ENCODE results near the gene ZNF385B.

The ZNF385B gene

DNA sequence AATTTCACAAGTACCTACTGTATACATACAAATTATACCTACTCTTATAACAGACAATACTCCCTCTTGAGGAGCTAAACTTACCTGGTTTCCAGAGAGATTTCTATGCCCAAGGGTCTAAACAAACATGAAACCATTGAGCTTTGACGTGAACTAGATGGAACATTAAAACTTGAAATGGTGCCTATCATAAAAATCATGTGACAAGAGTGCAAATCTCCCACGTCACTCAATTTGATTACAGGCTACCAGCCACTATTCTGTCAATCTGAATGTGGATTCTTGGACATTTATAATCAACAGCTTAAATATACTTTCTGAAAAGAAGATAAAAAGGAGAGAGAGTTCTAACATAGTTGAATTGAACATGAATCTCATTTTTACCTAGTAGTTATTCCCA lies 299.7 kb downstream of the ZNF385B start:
- Mint-ChIP-seq H3K9me3 (no peaks in the 10 kb centered on the region), H3K27me3 (peaks cover 6% of the 10 kb centered on the region), H3K36me3 (no peaks in the 10 kb centered on the region), H3K4me3 (no peak overlapping the region), H3K27ac (no peak overlapping the region), H3K4me1 (no peaks in the 10 kb centered on the region)
- no peak for DNase-seq (ENCODE audit: low spot score in 2 of 2)
- no peak for ATAC-seq (ENCODE audit: low read depth)

DNA sequence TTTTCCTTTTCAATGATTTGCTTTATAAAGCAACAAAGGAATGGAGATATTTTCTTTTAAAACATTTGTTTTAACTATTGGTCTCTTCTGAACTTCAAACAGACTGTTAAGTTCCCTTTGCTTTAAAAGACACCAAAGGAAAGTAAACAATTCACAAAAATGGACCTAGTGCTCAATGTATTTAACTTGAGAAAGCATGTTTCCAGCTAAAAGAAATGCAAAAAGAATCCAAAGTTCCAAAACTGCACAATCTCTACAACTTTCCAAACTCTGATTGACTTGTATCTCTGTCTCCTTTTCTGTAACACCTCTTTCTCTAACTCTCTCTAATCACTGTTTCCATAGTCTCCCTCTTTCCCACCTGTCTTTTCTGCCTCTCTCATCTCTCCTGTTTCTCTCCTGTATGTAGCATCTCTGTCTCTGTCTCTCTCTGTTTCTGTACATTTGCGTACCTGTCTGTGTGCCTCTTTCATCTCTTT lies 301.1 kb downstream of the ZNF385B start:
- DNase-seq (ENCODE audit: low spot score in 2 of 2) (no peak), ATAC-seq (ENCODE audit: low read depth) (no peak)
- no peaks in the 10 kb centered on the region for H3K36me3 Mint-ChIP-seq
- H3K4me3 Mint-ChIP-seq: no peak overlapping the region
- H3K27me3 Mint-ChIP-seq: peaks cover 6% of the 10 kb centered on the region
- H3K4me1 Mint-ChIP-seq: no peaks in the 10 kb centered on the region
- H3K27ac Mint-ChIP-seq: no peak overlapping the region
- H3K9me3 Mint-ChIP-seq: no peaks in the 10 kb centered on the region

DNA sequence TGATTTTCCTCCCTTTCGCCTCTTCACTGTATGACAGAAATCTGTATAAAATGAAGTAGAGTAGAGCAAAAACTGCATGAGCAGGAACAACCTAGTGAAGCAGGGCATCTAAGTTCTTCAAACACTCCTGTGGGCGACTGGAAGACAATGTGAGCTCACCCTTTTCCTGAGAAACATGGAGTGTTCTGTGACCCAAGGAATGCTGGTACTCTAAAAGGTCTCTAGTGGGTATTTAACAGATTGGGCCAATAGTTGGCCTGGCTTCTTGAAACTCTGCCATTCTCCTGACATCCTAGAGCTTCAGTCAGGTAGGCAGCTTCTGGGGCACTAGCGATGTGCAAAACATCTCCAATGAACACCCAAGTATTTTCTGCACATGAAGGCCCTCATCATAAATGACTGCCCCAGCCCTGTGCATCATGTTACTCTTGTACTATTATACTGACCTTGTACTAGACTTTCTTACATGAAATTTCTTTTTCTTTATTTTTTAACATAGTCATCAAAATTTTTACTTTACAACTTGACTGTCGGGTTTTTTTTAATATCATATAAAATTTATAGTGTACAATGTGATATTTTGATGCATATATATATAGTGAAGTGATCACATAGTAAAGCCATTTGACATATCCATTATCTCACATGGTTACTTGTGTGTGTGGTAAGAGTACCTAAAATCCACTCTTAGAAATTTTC lies 302.2 kb downstream of the ZNF385B start:
- Mint-ChIP-seq H3K9me3 (peaks cover 2% of the 10 kb centered on the region), H3K4me1 (no peaks in the 10 kb centered on the region), H3K27me3 (peaks cover 4% of the 10 kb centered on the region), H3K36me3 (no peaks in the 10 kb centered on the region), H3K4me3 (no peak overlapping the region), H3K27ac (no peak overlapping the region)
- ATAC-seq (ENCODE audit: low read depth): no peak
- DNase-seq (ENCODE audit: low spot score in 2 of 2): no peak

DNA sequence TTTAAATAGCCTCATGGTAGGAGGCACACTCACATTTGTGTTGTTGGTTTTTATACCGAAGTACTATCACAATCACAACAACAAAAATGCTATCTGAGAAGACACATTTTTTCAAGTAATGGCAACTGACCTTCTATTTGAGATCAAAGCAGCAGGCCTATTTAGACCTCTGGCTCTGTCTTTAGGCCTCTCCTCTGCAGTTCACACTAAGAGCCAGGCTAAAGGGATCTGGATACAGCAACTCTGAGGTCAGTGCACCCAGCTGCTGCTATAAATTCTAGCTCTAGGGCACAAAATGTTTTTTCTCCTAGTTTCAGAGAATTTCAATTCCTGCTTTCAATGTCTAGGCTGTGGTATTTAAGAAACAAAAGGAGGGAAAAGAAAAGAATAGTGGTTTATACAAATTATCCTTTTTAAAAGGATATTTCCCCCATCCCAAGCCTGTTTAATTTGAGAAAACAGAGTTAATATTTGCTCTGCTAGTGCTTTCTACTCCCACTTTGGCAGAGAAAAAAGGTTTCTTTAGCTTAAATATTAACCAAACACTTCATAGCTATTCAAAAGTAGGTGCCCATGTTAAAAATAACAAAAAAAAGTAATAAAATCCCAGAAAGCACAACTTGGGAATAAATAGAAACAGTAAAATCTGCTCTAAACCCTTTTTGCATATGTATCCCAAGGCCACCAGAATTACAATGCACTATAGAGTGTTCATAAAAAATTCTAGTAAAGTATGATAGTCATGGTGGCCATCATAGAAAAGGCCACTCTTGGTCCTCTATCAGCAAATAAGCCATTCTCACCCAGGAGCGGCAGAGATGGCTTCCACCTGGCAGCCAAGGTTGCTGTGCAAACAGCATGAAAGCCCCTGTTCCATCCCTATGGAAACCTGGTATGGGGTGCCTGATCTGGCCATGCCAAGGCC lies 303.1 kb downstream of the ZNF385B start:
- no peak for ATAC-seq (ENCODE audit: low read depth)
- DNase-seq (ENCODE audit: low spot score in 2 of 2): no peak
- no peak overlapping the region for H3K27ac Mint-ChIP-seq
- H3K9me3 Mint-ChIP-seq: peaks cover 4% of the 10 kb centered on the region
- peaks cover 4% of the 10 kb centered on the region for H3K27me3 Mint-ChIP-seq
- H3K36me3 Mint-ChIP-seq: no peaks in the 10 kb centered on the region
- no peaks in the 10 kb centered on the region for H3K4me1 Mint-ChIP-seq
- no peak overlapping the region for H3K4me3 Mint-ChIP-seq

DNA sequence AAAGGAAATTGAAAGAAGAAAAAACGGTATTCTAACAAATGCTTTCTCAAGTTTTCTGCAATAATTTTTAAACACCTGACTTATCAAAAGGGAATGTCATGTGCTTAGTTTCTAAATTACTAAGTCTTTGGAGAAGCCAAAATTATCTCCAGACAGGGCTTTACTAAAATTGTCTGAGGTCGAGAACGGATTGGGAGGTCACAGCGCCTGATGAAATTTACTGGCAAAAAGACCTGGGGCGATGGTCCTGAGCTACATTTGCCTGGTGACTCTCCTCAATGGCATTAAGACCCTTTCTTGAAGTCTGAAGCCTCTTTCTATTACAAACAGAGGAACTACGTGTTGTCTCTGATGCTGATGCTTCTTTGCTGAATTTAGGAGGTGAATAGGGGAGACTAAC lies 305.0 kb downstream of the ZNF385B start:
- no peak overlapping the region for H3K4me3 Mint-ChIP-seq
- DNase-seq (ENCODE audit: low spot score in 2 of 2) (no peak), ATAC-seq (ENCODE audit: low read depth) (no peak)
- H3K4me1 Mint-ChIP-seq: no peaks in the 10 kb centered on the region
- peaks cover 4% of the 10 kb centered on the region for H3K27me3 Mint-ChIP-seq
- H3K9me3 Mint-ChIP-seq: peaks cover 4% of the 10 kb centered on the region
- no peaks in the 10 kb centered on the region for H3K36me3 Mint-ChIP-seq
- H3K27ac Mint-ChIP-seq: no peak overlapping the region

DNA sequence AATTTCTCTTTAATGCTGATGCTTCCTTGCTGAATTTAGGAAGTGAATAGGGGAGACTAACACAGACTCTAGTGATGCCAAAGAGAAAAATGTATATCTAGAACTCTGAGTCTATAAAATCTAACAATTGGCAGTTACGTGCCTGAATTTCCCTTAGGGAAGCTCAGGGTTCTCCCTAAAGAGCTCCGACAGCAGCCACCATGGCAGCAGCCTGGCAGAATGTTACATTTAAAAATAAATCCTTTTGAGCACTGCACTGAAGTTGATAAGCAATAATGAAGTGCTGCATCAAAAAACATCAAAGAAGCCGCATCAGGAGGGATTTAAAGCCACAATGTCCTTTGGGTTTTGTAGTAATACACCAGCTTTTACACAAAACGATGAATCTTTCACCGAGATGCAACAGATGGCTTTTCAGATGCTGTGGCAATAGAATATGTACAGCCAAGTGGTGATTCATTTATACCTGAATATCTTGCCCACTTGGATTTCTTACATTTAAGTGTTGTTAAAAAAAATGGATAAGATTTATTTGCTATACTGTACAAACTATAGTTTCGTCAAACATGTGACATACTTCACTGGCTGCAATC lies 305.6 kb downstream of the ZNF385B start:
- Mint-ChIP-seq H3K9me3 (peaks cover 4% of the 10 kb centered on the region), H3K36me3 (no peaks in the 10 kb centered on the region), H3K4me1 (no peaks in the 10 kb centered on the region), H3K27me3 (peaks cover 4% of the 10 kb centered on the region), H3K4me3 (no peak overlapping the region), H3K27ac (no peak overlapping the region)
- DNase-seq (ENCODE audit: low spot score in 2 of 2): no peak
- no peak for ATAC-seq (ENCODE audit: low read depth)

DNA sequence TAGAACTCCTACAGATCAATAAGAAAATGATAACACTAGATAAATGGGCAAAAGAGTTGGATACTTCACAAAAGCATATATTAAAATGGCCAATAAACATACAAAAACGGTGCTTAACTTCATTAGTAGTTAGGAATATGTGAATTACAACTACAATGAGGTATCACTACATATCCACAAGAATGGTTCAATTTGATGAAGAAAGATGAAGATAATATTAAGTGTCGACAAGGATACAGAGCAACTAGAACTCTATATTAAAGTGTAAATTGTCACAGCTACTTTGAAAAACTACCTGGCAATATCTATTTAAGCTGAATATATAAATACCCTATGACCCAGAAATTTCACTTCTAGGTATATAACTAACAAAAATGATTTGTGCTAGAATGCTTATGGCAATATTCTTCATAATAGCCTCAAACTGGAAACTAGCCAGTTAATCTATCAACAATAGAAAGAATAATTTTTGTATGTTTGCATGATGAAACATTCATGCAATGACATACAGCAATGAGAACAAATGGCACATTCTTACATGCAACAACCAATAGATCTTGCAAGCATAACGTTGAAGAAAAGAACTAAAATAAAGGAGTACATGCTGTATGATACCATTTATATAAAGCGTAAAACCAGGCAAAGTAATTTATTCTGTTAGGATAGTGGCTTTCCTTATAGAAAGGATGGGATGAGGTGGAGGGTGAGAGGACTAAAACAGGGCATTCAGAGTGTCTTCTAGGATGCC lies 306.6 kb downstream of the ZNF385B start:
- ATAC-seq (ENCODE audit: low read depth): no peak
- DNase-seq (ENCODE audit: low spot score in 2 of 2): no peak
- H3K9me3 Mint-ChIP-seq: peaks cover 4% of the 10 kb centered on the region
- H3K36me3 Mint-ChIP-seq: no peaks in the 10 kb centered on the region
- no peak overlapping the region for H3K27ac Mint-ChIP-seq
- H3K4me3 Mint-ChIP-seq: no peak overlapping the region
- peaks cover 1% of the 10 kb centered on the region for H3K27me3 Mint-ChIP-seq
- no peaks in the 10 kb centered on the region for H3K4me1 Mint-ChIP-seq

DNA sequence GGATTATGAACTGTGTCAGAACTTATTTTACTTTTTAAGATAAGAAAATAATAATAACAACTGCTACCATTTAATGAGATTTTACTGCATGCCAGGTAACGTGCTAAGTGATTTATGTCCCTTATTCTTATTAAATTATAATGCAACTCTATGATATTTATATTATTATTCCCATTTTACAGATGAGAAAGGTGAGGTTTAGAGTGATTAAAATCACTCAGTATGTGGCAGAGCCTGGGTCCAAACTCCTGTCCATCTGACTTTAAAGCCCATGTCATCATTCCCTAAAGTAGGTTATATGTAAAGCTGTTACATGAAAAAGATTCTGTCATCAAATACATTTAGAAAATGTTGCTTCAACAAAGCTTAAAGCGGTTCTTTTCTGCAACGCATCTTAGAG lies 308.0 kb downstream of the ZNF385B start:
- no peak overlapping the region for H3K27ac Mint-ChIP-seq
- ATAC-seq (ENCODE audit: low read depth) (no peak), DNase-seq (ENCODE audit: low spot score in 2 of 2) (no peak)
- no peaks in the 10 kb centered on the region for H3K36me3 Mint-ChIP-seq
- H3K4me1 Mint-ChIP-seq: no peaks in the 10 kb centered on the region
- no peaks in the 10 kb centered on the region for H3K27me3 Mint-ChIP-seq
- peaks cover 4% of the 10 kb centered on the region for H3K9me3 Mint-ChIP-seq
- no peak overlapping the region for H3K4me3 Mint-ChIP-seq

DNA sequence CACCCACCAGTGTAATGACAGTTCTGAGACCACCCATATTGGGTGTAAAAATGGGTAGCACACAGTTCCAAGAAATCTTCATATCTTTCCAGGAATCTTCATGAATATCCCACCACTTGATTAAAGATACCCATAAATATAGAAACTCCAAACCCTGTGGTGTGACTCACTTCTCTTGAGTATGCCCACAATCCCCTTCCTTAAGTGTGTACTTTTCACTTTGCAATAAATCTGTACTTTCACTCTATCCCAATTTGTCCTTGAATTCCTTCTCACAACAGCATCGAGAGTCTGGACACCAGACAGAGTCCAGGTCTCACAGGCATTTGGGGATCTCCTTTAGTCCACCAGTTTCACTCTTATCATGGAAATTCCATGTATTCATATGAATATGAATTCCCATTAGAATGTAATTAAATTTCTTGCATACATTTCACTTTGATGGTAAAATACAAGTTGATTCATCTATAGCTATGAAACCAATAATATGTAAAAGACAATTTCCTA lies 309.8 kb downstream of the ZNF385B start:
- Mint-ChIP-seq H3K27ac (no peak overlapping the region), H3K36me3 (no peaks in the 10 kb centered on the region), H3K9me3 (peaks cover 4% of the 10 kb centered on the region), H3K4me1 (no peaks in the 10 kb centered on the region), H3K4me3 (no peak overlapping the region), H3K27me3 (no peaks in the 10 kb centered on the region)
- no peak for ATAC-seq (ENCODE audit: low read depth)
- no peak for DNase-seq (ENCODE audit: low spot score in 2 of 2)

DNA sequence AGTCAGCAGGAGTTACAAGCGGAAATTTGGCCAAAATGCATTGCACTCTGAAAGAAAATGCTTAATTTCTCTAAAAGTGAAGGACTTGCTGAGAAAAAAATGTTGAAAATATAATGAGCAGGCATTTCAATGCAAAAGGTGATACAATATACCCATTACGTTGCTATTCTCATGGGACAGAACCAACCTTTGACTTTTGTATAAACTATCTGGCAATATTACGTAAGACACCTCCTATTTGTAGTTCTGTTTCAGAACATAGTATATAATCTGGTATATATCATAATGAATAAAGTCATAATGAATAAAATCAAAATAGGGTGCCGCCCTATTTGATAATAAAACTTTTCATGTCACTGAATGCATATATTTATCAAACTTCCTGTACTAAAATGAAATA lies 310.6 kb downstream of the ZNF385B start:
- Mint-ChIP-seq H3K4me3 (no peak overlapping the region), H3K27me3 (no peaks in the 10 kb centered on the region), H3K4me1 (no peaks in the 10 kb centered on the region), H3K9me3 (peaks cover 4% of the 10 kb centered on the region), H3K36me3 (no peaks in the 10 kb centered on the region), H3K27ac (no peak overlapping the region)
- no peak for ATAC-seq (ENCODE audit: low read depth)
- DNase-seq (ENCODE audit: low spot score in 2 of 2): no peak

DNA sequence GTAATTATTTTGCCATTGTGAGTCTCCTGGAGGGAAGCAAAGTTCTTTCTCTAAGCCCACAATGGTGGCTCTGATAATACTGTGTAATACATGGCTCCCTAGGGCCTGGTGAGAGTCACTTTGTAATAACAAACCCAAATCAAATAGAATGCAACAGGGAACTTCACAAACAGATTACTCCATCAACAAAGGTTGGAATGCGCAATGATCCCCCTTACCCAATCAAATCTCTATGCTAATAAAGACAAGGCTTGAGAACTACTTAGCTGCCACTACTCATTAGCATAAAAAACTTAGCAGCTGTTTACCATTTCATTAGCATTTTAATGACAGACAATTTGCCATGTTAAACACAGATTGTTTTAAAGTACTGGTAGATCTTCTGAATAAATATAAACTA lies 311.2 kb downstream of the ZNF385B start:
- ATAC-seq (ENCODE audit: low read depth) (no peak), DNase-seq (ENCODE audit: low spot score in 2 of 2) (no peak)
- Mint-ChIP-seq H3K4me3 (no peak overlapping the region), H3K27me3 (no peaks in the 10 kb centered on the region), H3K27ac (no peak overlapping the region), H3K36me3 (no peaks in the 10 kb centered on the region), H3K4me1 (no peaks in the 10 kb centered on the region), H3K9me3 (peaks cover 4% of the 10 kb centered on the region)

DNA sequence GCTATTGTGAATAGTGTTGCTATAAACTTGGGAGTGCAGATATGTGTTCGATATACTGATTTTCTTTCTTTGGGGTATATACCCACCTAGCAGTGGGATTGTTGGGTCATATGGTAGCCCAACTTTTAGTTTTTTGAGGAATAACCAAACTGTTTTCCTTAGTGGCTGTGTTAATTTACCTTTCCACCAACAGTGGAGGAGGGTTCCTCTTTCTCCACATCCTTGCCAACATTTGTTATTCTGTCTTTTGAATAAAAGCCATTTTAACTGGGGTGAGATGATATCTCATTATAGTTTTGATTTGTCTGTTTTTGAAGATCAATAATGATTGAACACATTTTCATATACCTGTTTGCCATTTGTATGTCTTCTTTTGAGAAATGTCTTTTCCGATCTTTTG lies 314.8 kb downstream of the ZNF385B start:
- Mint-ChIP-seq H3K4me1 (no peaks in the 10 kb centered on the region), H3K27ac (no peak overlapping the region), H3K27me3 (no peaks in the 10 kb centered on the region), H3K4me3 (no peak overlapping the region), H3K36me3 (no peaks in the 10 kb centered on the region), H3K9me3 (no peaks in the 10 kb centered on the region)
- ATAC-seq (ENCODE audit: low read depth) (no peak), DNase-seq (ENCODE audit: low spot score in 2 of 2) (no peak)

DNA sequence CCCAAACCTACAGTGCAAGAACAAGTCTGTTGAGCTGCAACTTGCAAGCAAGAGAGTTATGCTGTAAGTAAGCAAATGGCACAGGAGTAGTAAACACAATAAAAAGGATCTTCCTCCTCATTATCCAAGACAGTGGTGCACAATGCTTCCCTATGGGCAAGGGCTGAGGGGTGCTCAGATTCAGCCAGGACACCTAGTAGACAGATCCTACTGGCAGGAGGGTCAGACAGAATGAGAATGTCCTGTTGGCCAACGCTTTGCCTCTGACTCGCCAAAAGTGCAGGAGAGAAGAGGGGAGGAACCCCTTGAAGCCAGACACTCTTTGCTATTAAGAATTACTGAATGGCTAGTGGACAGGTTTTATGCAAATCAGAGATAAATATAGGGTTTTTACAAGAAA lies 316.4 kb downstream of the ZNF385B start:
- no peaks in the 10 kb centered on the region for H3K27me3 Mint-ChIP-seq
- DNase-seq (ENCODE audit: low spot score in 2 of 2) (no peak), ATAC-seq (ENCODE audit: low read depth) (no peak)
- H3K36me3 Mint-ChIP-seq: no peaks in the 10 kb centered on the region
- H3K27ac Mint-ChIP-seq: no peak overlapping the region
- H3K4me3 Mint-ChIP-seq: no peak overlapping the region
- no peaks in the 10 kb centered on the region for H3K9me3 Mint-ChIP-seq
- no peaks in the 10 kb centered on the region for H3K4me1 Mint-ChIP-seq
